HG02938 (cell line): ENCODE results near the gene CLDN34.

Source experiments
- ATAC-seq: cut with Tn5 transposase; IDR thresholded peaks from one replicate; pipeline ENCODE4 v1.9.1; 2021; ENCODE audit warnings: mild to moderate bottlenecking, moderate library complexity; ENCODE audit not compliant: unreplicated experiment

The CLDN34 gene

GRCh38 chrX:9966775-9967408, at the start of gene CLDN34:
Gene CLDN34, plus strand, starts transcription at chrX:9967358. Its CDS starts 0 bp downstream, at chrX:9967358.
- no peak for ATAC-seq

GRCh38 chrX:9917861-9918260, 49.3 kb upstream of the CLDN34 start:
- ATAC-seq: no peak

- no peak for ATAC-seq
Measured at GRCh38 chrX:9919632-9920172, 47.5 kb upstream of the CLDN34 start.

GRCh38 chrX:9921407-9921806, 45.8 kb upstream of the CLDN34 start:
- ATAC-seq: no peak

- ATAC-seq: no peak
Measured at GRCh38 chrX:9923357-9923756, 43.8 kb upstream of the CLDN34 start.

GRCh38 chrX:9926002-9926401, 41.2 kb upstream of the CLDN34 start:
- no peak for ATAC-seq

GRCh38 chrX:9927698-9928482, 39.3 kb upstream of the CLDN34 start:
- no peak for ATAC-seq

GRCh38 chrX:9935436-9935835, 31.7 kb upstream of the CLDN34 start:
- ATAC-seq: no peak

GRCh38 chrX:9937761-9938160, 29.4 kb upstream of the CLDN34 start:
- ATAC-seq: no peak

- no peak for ATAC-seq
Measured at GRCh38 chrX:9938516-9938915, 28.6 kb upstream of the CLDN34 start.

GRCh38 chrX:9940421-9940820, 26.7 kb upstream of the CLDN34 start:
- no peak for ATAC-seq

GRCh38 chrX:9942086-9942485, 25.1 kb upstream of the CLDN34 start:
- ATAC-seq: peak; percentile 91

- no peak for ATAC-seq
Measured at GRCh38 chrX:9943420-9943819, 23.7 kb upstream of the CLDN34 start.

GRCh38 chrX:9947131-9947794, 19.9 kb upstream of the CLDN34 start:
- ATAC-seq: no peak

- no peak for ATAC-seq
Measured at GRCh38 chrX:9948406-9948805, 18.8 kb upstream of the CLDN34 start.

- ATAC-seq: no peak
Measured at GRCh38 chrX:9952300-9952699, 14.9 kb upstream of the CLDN34 start.

GRCh38 chrX:9953396-9953795, 13.8 kb upstream of the CLDN34 start:
- ATAC-seq: no peak

- ATAC-seq: no peak
Measured at GRCh38 chrX:9955506-9955905, 11.7 kb upstream of the CLDN34 start.

- no peak for ATAC-seq
Measured at GRCh38 chrX:9957743-9958142, 9.4 kb upstream of the CLDN34 start.

- ATAC-seq: no peak
Measured at GRCh38 chrX:9958183-9958582, 9.0 kb upstream of the CLDN34 start.

- no peak for ATAC-seq
Measured at GRCh38 chrX:9961750-9962149, 5.4 kb upstream of the CLDN34 start.

GRCh38 chrX:9977635-9978034, 10.5 kb downstream of the CLDN34 start:
- no peak for ATAC-seq
